ENCODE measurements around the gene SAMD4A.

GRCh38 chr14:54680651-54681050 is 113.7 kb downstream of the SAMD4A start:
- TF ChIP-seq CTCF (conservative IDR thresholded peaks at IDR 0.05 in 1 of 2, IDR thresholded peaks at IDR 0.05 in 1 of 2; ENCODE audit: low read depth in 1 of 2, low read length in 2 of 2) (no peak), EZH2 (IDR thresholded peaks at IDR 0.05; ENCODE audit: low read length, missing control alignments) (no peak)

Data from fibroblast of lung (primary cell).